CD14-positive monocyte (primary cell): ENCODE results near the gene CRNN. TPM values are rescaled to one million over a fixed set of nuclear protein-coding genes. Genes with fewer than 3 reads are reported as not detected.

Source experiments
- DNase-seq, 3 donors: peaks; one replicate each; pipeline ENCODE4 v3.0.0-alpha.2; 2011 to 2022
- H2AFZ ChIP-seq: 2 replicates; pipeline ENCODE4 v1.6.0; 2012; ENCODE audit warnings: mild to moderate bottlenecking, low read depth, low read length, inconsistent platforms; ENCODE audit not compliant: insufficient read depth, poor library complexity, severe bottlenecking
- H3K27ac ChIP-seq, 2 donors: 1 replicate in 1 of 2; 2 replicates in 1 of 2; pipeline ENCODE4 v1.5.1; 2012 to 2013; ENCODE audit warnings: low read length in 2 of 2, control low read depth in 1 of 2, inconsistent platforms in 1 of 2, low read depth in 1 of 2, mild to moderate bottlenecking in 1 of 2
- H3K27me3 ChIP-seq, 2 donors: one replicate each; pipeline versions ENCODE4 v1.6.0 to v1.6.1; 2011 to 2013; ENCODE audit warnings: low read length in 2 of 2; ENCODE audit not compliant: control insufficient read depth in 2 of 2, insufficient read depth in 2 of 2
- H3K36me3 ChIP-seq, 2 donors: replicated peaks in 1 of 2; 1 replicate in 1 of 2; 2 replicates in 1 of 2; pipeline versions ENCODE4 v1.5.1 to v1.6.1; 2012 to 2013; ENCODE audit warnings: low read length in 2 of 2, control low read depth in 1 of 2, inconsistent platforms in 1 of 2, mild to moderate bottlenecking in 1 of 2; ENCODE audit not compliant: insufficient read depth in 2 of 2, control insufficient read depth in 1 of 2
- H3K4me1 ChIP-seq, 2 donors: 1 replicate in 1 of 2; 2 replicates in 1 of 2; pipeline versions ENCODE4 v1.5.1 to v1.6.1; 2012 to 2013; ENCODE audit warnings: low read length in 2 of 2, control low read depth in 1 of 2, inconsistent platforms in 1 of 2, mild to moderate bottlenecking in 1 of 2, moderate library complexity in 1 of 2; ENCODE audit not compliant: insufficient read depth in 2 of 2, control insufficient read depth in 1 of 2
- H3K4me2 ChIP-seq: replicated peaks from 2 replicates; pipeline ENCODE3; 2012; ENCODE audit warnings: low read length, moderate library complexity, mild to moderate bottlenecking; ENCODE audit not compliant: poor library complexity, severe bottlenecking; ENCODE audit errors: extremely low read depth
- H3K4me3 ChIP-seq, 3 experiments: fragments of 200-600 bp in 1 of 3; sonication (generic) in 1 of 3; replicated peaks in 1 of 3; 1 replicate in 2 of 3; 2 replicates in 1 of 3; pipeline ENCODE4 v1.5.1; 2011 to 2013; ENCODE audit warnings: low read length in 3 of 3, mild to moderate bottlenecking in 3 of 3, control low read depth in 2 of 3, low read depth in 2 of 3, inconsistent platforms in 1 of 3, moderate library complexity in 1 of 3
- H3K79me2 ChIP-seq: 2 replicates; pipeline ENCODE4 v1.6.0; 2012; ENCODE audit warnings: mild to moderate bottlenecking, control low read depth, inconsistent platforms, low read length, moderate library complexity; ENCODE audit not compliant: insufficient read depth
- H3K9ac ChIP-seq: 2 replicates; pipeline ENCODE4 v1.6.0; 2017; ENCODE audit warnings: low read length, mild to moderate bottlenecking; ENCODE audit not compliant: insufficient read depth, poor library complexity, severe bottlenecking
- H3K9me3 ChIP-seq, 2 donors: replicated peaks in 1 of 2; 1 replicate in 1 of 2; 2 replicates in 1 of 2; pipeline versions ENCODE4 v1.5.1 to v1.6.1; 2012 to 2013; ENCODE audit warnings: low read length in 2 of 2, control low read depth in 1 of 2; ENCODE audit not compliant: control insufficient read depth in 1 of 2, insufficient read depth in 1 of 2
- H4K20me1 ChIP-seq: 2 replicates; pipeline ENCODE4 v1.6.0; 2012; ENCODE audit warnings: mild to moderate bottlenecking, low read length, control low read depth, moderate library complexity; ENCODE audit not compliant: insufficient read depth
- H3K27ac Mint-ChIP-seq, 7 donors: one replicate each; pipeline ENCODE4 v1.8.0; 2020; ENCODE audit warnings: mild to moderate bottlenecking in 7 of 7, mixed read lengths in 7 of 7, moderate library complexity in 6 of 7, inconsistent platforms in 2 of 7
- H3K27me3 Mint-ChIP-seq, 3 donors: one replicate each; pipeline ENCODE4 v1.8.0; 2021 to 2022; ENCODE audit warnings: low read depth in 3 of 3, mild to moderate bottlenecking in 3 of 3, mixed read lengths in 3 of 3, moderate library complexity in 3 of 3, inconsistent platforms in 1 of 3
- H3K36me3 Mint-ChIP-seq, 2 donors: one replicate each; pipeline ENCODE4 v1.8.0; 2020; ENCODE audit warnings: mixed read lengths in 2 of 2, inconsistent platforms in 1 of 2, mild to moderate bottlenecking in 1 of 2
- H3K4me1 Mint-ChIP-seq: one replicate; pipeline ENCODE4 v1.8.0; 2020; ENCODE audit warnings: mild to moderate bottlenecking, mixed read lengths
- H3K4me3 Mint-ChIP-seq, 2 donors: one replicate each; pipeline ENCODE4 v1.8.0; 2020; ENCODE audit warnings: mild to moderate bottlenecking in 2 of 2, mixed read lengths in 2 of 2, moderate library complexity in 1 of 2
- H3K9me3 Mint-ChIP-seq, 7 donors: one replicate each; pipeline ENCODE4 v1.8.0; 2020 to 2022; ENCODE audit warnings: mixed read lengths in 7 of 7, mild to moderate bottlenecking in 6 of 7, moderate library complexity in 6 of 7, inconsistent platforms in 2 of 7
- CTCF ChIP-seq: fragments of 200-600 bp; IDR thresholded peaks from one replicate; pipeline ENCODE4 v1.8.0; 2022; ENCODE audit warnings: antibody characterized with exemption, mild to moderate bottlenecking
- WGBS: methylation state at CpG from one replicate; pipeline ENCODE4 v1.1.5; 2013; ENCODE audit warnings: missing lambda C conversion rate; ENCODE audit not compliant: insufficient coverage; 5-methylcytosine and 5-hydroxymethylcytosine counted together
- intact Hi-C, 2 donors: fragments of 100-400 bp; cut with micrococcal nuclease; formaldehyde crosslinking; loops; one replicate each; pipeline versions ENCODE4 v1.15.0 to v1.15.1; 2023
- polyA plus RNA-seq, 3 donors: library from polyadenylated mRNA; depleted of rRNA in 1 of 3; unstranded in 2 of 3; stranded (reverse) in 1 of 3; fragments of 300-500 nt in 2 of 3; fragments of >200 nt in 1 of 3; fragmentation: Illumina TruSeq in 2 of 3; gene quantifications; 1 replicate in 2 of 3; 2 replicates in 1 of 3; pipeline ENCODE4 v1.2.3, GENCODE V29; 2012 to 2021

CRNN gene
- polyA plus RNA-seq, 3 donors = not detected

- no peak overlapping the region for H3K27ac Mint-ChIP-seq
- no peak overlapping the region for H3K4me2 ChIP-seq
- no peaks in the 10 kb centered on the region for H4K20me1 ChIP-seq
- no CpG with 5 or more reads among the region's 1 CpG for WGBS
- peaks cover 0 to 2% of the 10 kb centered on the region in 2 donors for H3K27me3 ChIP-seq
- no peaks in the 10 kb centered on the region for H3K36me3 Mint-ChIP-seq
- H2AFZ ChIP-seq = no peak overlapping the region
- intact Hi-C loops = no loop called here
- H3K4me1 Mint-ChIP-seq = no peaks in the 10 kb centered on the region
- H3K4me3 Mint-ChIP-seq = no peak overlapping the region
- H3K9me3 Mint-ChIP-seq = peaks cover 3 to 16% (median 8%) of the 10 kb centered on the region in 7 donors
- DNase-seq = no peak
- no peak for TF ChIP-seq CTCF
- no peaks in the 10 kb centered on the region for H3K79me2 ChIP-seq
- peaks cover 0 to 13% (median 4%) of the 10 kb centered on the region in 3 donors for H3K27me3 Mint-ChIP-seq
- H3K27ac ChIP-seq = no peak overlapping the region
- no peak overlapping the region for H3K4me3 ChIP-seq
- H3K36me3 ChIP-seq = no peaks in the 10 kb centered on the region
- peaks cover 0 to 3% of the 10 kb centered on the region in 2 donors for H3K9me3 ChIP-seq
- no peaks in the 10 kb centered on the region for H3K4me1 ChIP-seq
- H3K9ac ChIP-seq = no peak overlapping the region
Observed at GRCh38 chr1:152372672-152373071, 41.4 kb downstream of the CRNN start.

GRCh38 chr1:152367436-152367835 is 46.6 kb downstream of the CRNN start:
- no peak for TF ChIP-seq CTCF

More at GRCh38 chr1:152367436-152367835, 46.6 kb downstream of the CRNN start:
- Histone ChIP-seq H3K4me2 (no peak overlapping the region), H3K79me2 (no peaks in the 10 kb centered on the region), H3K4me1 (no peaks in the 10 kb centered on the region), H3K36me3 (no peaks in the 10 kb centered on the region), H3K4me3 (no peak overlapping the region), H3K27me3 (peaks cover 0 to 5% of the 10 kb centered on the region in 2 donors), H3K27ac (no peak overlapping the region), H3K9me3 (peaks cover 3% of the 10 kb centered on the region in 2 donors), H2AFZ (no peak overlapping the region), H4K20me1 (no peaks in the 10 kb centered on the region), H3K9ac (no peak overlapping the region)
- Mint-ChIP-seq H3K4me3 (no peak overlapping the region), H3K9me3 (peaks cover 3 to 19% (median 8%) of the 10 kb centered on the region in 7 donors), H3K27me3 (peaks cover 0 to 7% (median 5%) of the 10 kb centered on the region in 3 donors), H3K36me3 (no peaks in the 10 kb centered on the region), H3K4me1 (no peaks in the 10 kb centered on the region), H3K27ac (no peak overlapping the region)
- DNase-seq = no peak
- intact Hi-C loops = no loop called here
- no CpG with 5 or more reads among the region's 1 CpG for WGBS
